ENCODE data around the gene JAKMIP2.

Gene JAKMIP2

DNA sequence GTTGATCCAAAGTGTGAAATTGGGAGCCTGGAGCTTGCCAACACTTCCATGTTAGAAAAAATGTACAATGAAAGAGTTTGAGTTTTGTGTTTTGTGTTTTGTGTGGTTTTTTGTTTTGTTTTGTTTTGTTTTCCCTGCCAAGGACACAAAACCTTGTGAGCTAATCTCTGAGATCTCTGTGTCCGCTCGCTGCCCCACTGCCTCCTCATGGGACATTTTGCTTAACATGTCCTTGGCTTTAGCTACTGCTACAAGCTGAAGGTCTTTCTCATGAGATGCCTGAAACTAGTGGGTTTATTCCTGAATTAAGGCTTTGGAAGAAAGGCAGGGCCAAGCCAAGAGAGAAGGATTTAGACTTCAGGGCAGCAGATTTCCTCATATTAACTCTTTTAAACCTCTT lies 7.3 kb upstream of the JAKMIP2 start:
- no peak for DNase-seq (ENCODE audit: low read depth in 1 of 2, low spot score in 1 of 2)

DNA sequence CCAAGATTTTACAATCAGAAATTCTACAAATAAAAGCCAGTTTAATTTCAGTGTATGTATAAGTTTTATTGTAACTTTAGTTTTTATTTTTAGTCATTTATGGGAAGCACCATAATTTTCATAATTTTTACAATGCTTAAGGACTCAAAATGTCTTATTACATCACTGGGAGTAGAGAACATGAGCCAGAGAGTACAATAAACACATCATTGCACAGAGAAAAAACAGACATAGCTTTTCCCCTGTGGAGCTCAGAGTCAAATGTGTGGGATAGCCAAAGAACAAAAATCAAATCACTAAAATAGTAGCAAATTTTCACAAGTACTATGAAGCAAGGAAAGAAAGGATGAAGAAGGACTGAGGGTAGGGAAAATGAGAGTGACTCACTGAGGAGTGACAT lies 5.5 kb upstream of the JAKMIP2 start:
- DNase-seq (ENCODE audit: low read depth in 1 of 2, low spot score in 1 of 2): no peak

DNA sequence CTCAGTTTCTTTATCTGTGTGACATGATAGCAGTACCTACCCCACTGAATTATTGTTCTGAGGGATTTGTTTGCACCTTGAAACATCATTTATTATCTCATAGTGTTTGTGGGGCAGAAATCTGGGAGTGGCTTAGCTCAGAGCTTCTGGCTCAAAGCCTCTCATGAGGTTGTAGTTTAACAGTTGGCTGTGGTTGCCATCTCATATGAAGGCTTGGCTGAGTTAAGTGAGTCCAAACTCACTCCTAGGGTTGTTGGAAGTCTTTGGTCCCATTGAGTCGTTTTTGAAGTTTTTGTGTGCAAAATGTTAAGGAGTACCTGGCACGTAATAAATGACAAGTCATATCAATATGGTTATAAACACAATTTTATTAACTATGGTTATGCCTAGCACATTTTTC lies 3.6 kb upstream of the JAKMIP2 start:
- no peak for DNase-seq (ENCODE audit: low read depth in 1 of 2, low spot score in 1 of 2)

GRCh38 chr5:147784146-147784987 lies 1.8 kb upstream of the JAKMIP2 start:
- DNase-seq (ENCODE audit: low read depth in 1 of 2, low spot score in 1 of 2): no peak

DNA sequence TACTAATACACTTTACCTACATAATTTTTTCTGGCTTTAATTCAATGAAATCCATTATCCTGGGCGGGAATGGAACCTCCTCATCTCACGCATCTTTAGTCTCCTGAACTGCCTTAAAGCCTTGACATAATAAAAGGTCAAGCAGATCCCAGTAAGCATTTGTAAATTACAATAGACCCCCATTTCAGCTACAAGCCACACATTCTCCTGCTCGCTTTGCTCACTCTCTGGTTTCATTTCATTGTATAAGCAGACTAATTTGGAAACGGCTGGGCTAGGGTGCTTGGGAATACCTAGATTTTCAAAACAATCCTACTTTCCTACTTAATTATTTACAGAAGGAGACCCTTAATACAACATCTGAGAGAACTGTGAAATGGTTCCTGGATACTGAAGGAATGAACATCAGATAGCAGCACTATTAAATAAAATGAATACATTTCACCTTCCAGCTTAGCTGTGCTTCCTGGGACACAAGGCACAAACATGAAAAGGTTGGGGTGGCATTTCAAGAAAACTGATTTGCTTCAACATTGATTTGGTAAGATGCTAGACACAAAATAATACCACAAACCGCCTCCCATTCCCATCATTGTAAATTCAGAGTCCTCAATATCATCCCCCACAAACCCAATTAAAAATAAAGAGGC lies 1.5 kb downstream of the JAKMIP2 start:
- DNase-seq (ENCODE audit: low read depth in 1 of 2, low spot score in 1 of 2): no peak

- no peak for DNase-seq (ENCODE audit: low read depth in 1 of 2, low spot score in 1 of 2)
These were observed 2.8 kb downstream of the JAKMIP2 start for GRCh38 chr5:147779694-147780093.

DNA sequence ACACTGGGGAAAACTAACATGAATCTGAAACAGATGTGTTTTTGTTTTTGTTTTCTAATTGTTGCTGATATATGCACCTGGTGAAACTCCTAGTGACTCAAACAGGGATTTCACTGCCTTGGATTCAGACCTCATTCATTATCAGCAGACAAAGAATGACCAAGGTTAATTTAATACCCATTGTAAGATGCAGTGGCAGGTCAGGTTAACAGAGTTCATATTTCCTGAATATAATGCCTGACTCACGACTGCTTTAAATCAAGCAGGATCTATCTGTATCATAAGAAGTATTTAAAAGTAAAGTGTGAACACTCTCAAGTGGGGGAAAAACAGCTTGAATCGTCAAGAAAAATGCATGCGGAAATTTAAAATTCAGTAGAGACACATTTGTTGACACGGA lies 5.5 kb downstream of the JAKMIP2 start:
- DNase-seq (ENCODE audit: low read depth in 1 of 2, low spot score in 1 of 2): no peak

- no peak for DNase-seq (ENCODE audit: low read depth in 1 of 2, low spot score in 1 of 2)
These were observed 8.9 kb downstream of the JAKMIP2 start for GRCh38 chr5:147773587-147773986.

GRCh38 chr5:147773139-147773538 lies 9.4 kb downstream of the JAKMIP2 start:
- DNase-seq (ENCODE audit: low read depth in 1 of 2, low spot score in 1 of 2): no peak

DNA sequence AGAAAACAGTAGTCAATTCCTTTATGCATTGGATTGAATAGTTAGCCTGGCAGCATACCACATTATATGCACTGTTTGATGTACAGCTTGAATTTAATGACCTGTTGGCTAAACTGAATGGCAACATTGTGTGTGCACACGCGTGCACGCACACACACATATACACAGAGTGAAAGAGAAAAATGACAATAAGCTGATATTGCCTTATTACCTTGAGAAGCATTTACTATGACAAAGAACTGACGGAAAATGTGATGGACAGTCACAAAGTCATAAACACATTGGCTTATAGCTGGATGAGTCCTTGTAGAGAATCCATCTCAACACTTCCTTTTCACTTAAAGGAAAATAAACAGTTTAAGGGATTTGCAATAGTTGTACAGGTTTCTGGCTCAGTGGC lies 15.5 kb downstream of the JAKMIP2 start:
- no peak for DNase-seq (ENCODE audit: low read depth in 1 of 2, low spot score in 1 of 2)

GRCh38 chr5:147763791-147764525 lies 18.6 kb downstream of the JAKMIP2 start:
- DNase-seq (ENCODE audit: low read depth in 1 of 2, low spot score in 1 of 2): no peak

- DNase-seq (ENCODE audit: low read depth in 1 of 2, low spot score in 1 of 2): no peak
These were observed 22.2 kb downstream of the JAKMIP2 start for GRCh38 chr5:147760086-147760875.

DNA sequence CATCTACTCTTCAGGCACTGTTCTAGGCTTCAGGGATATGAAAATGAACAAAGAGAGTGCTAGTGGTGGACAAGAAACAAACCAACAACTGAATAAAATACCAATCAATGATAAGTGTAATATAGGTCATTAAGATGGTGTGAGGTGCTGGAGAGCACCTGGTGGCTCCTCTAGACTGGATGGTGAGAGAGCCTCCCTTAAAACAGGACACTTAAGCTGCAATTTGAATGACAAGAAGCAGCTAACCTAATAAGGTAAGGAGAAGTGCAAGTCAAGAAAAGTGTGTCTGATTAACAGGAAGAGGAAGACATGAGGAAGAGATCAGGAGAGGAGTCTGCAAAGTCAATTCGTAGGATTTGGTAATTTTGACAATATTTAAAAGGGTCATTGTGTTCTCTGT lies 23.1 kb downstream of the JAKMIP2 start:
- no peak for DNase-seq (ENCODE audit: low read depth in 1 of 2, low spot score in 1 of 2)

DNA sequence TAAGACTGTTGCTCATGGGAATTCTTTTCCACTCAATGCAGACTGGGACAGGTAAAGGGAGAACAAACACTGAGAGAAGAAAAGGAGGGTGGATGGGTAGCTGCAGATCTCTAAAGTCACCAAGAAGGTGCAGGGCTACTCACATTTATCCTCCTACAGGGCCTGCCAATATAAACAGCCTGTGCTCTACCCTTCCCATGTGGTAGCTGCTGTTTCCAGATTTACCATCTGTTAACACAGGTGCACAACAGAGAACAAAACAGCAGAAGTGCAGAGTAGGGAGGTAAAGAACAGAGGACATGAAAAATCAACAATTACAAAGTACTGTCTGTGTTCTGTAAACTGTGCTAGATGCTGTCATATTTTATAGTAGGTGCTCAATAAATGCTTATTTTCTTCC lies 26.0 kb downstream of the JAKMIP2 start:
- no peak for DNase-seq (ENCODE audit: low read depth in 1 of 2, low spot score in 1 of 2)

DNA sequence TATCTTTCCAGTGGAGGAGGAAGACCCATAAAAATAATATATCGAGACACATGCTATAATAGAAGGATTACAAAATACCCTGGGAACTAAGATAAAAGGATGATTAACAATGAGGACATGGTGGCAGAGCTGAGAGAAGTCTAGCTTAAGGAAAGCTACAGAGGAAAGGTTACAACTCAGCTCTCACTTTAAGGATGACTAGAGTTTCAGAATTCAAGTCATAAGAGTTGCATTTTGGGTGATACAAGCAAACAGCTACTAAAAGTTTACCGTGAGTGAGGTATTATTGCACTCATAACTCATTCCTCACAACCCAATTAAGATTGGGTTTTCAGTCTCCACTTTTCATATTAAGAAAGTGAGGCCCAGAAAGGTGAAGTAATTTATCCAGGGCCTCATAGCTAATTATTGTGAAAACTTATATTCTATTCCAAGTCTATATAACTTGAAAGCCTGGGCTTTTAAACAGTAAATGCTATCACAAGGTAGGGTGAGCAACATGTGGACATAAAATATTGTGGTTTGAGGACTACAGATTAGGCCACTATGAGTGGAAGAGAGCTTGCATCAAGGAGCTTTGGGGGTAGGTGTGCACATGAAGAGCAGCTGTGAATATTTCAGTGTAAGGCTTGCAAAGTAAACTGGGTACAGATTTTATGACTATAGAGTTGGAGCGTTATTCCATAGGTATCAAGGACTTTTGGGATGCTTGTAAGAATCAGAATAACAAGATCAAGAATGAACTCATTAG lies 28.0 kb downstream of the JAKMIP2 start:
- DNase-seq (ENCODE audit: low read depth in 1 of 2, low spot score in 1 of 2): no peak

DNA sequence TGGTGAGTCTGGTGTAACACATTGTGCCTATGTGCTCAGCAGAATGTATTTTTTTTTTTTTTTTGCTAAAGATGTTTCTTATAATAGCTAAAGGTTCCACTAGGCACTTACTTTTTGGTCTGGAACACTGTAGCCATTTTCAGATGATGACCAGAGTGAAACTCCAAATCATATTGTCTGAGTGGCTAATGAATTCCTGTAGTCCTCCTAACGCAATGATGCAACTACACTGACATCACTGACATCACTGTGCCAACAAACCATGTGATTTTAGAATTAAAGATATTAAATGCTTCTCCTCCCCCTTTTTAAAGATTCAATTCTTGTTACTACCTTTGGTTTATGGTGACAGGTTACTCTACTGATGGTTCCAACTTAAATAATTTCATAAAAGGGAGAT lies 28.8 kb downstream of the JAKMIP2 start:
- DNase-seq (ENCODE audit: low read depth in 1 of 2, low spot score in 1 of 2): no peak

GRCh38 chr5:147752666-147753290 lies 29.8 kb downstream of the JAKMIP2 start:
- no peak for DNase-seq (ENCODE audit: low read depth in 1 of 2, low spot score in 1 of 2)

- no peak for DNase-seq (ENCODE audit: low read depth in 1 of 2, low spot score in 1 of 2)
These were observed 30.5 kb downstream of the JAKMIP2 start for GRCh38 chr5:147752033-147752432.

- DNase-seq (ENCODE audit: low read depth in 1 of 2, low spot score in 1 of 2): no peak
These were observed 31.2 kb downstream of the JAKMIP2 start for GRCh38 chr5:147751156-147751830.

DNA sequence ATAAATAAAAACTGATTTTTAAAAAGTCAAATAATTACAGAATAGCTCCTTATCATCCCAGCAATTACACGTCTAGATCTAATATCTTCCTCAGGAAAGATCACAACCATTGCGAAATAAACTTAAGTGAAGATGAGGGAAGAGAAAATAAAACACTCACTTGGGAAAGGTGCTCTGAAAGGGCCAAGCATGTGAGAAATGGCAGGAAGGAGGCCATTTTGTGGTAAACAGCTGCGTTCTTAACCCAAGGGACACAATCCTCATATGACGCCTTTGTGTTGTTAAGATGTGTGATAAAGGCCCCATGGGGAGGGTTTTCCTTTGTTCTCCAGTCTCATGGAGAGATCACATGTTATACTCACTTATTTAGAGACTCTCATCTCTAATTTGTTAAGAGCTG lies 32.5 kb downstream of the JAKMIP2 start:
- DNase-seq (ENCODE audit: low read depth in 1 of 2, low spot score in 1 of 2): no peak
